HEK293 (cell line): Measurements from ENCODE around the gene RITA1.

ENCODE experiments used
- CTCF ChIA-PET: fragments of 350-600 bp; formaldehyde crosslinking; extraction: SDS; loops from one replicate; lab custom pipeline; 2021; ENCODE audit warnings: antibody characterized with exemption; lab: Yijun Ruan, JAX
- POLR2A ChIA-PET: fragments of 300-600 bp; formaldehyde crosslinking; extraction: SDS; loops from one replicate; lab custom pipeline; 2020; ENCODE audit warnings: antibody characterized with exemption, inconsistent platforms; lab: Yijun Ruan, JAX
- H3K27ac ChIP-seq: fragments of 200-500 bp; sonication (Bioruptor generic); 2 replicates; pipeline ENCODE4 v1.5.1; 2014; ENCODE audit warnings: low read depth, low read length, control low read depth, inconsistent platforms; ENCODE audit errors: extremely low read depth
- H3K36me3 ChIP-seq, 2 experiments: fragments of 200-500 bp in 1 of 2; sonication (Bioruptor generic) in 1 of 2; 1 replicate in 1 of 2; 2 replicates in 1 of 2; pipeline ENCODE4 v1.5.1; 2014 to 2017; ENCODE audit warnings: inconsistent platforms in 2 of 2, low read length in 2 of 2; ENCODE audit not compliant: control insufficient read depth in 2 of 2, insufficient read depth in 1 of 2
- H3K4me1 ChIP-seq: fragments of 200-500 bp; sonication (Bioruptor generic); 2 replicates; pipeline ENCODE4 v1.5.1; 2014; ENCODE audit warnings: mild to moderate bottlenecking, low read length, inconsistent platforms; ENCODE audit not compliant: control insufficient read depth, insufficient read depth
- H3K4me3 ChIP-seq: 2 replicates; pipeline ENCODE4 v1.5.1; 2011; ENCODE audit warnings: low read depth, mild to moderate bottlenecking, control low read depth, low read length, moderate library complexity
- H3K9me3 ChIP-seq: fragments of 200-500 bp; sonication (Bioruptor generic); 2 replicates; pipeline ENCODE4 v1.5.1; 2014; ENCODE audit warnings: low read depth, low read length, inconsistent platforms; ENCODE audit not compliant: control insufficient read depth, insufficient read depth
- AEBP2 ChIP-seq: fragments of 450-650 bp; formaldehyde crosslinking; IDR thresholded peaks from 2 replicates; pipeline ENCODE4 v1.5.1; 2016; ENCODE audit warnings: missing biosample characterization, missing genetic modification characterization, borderline replicate concordance
- ATF2 ChIP-seq: fragments of 450-650 bp; formaldehyde crosslinking; IDR thresholded peaks from 2 replicates; pipeline ENCODE4 v1.5.1; 2016; ENCODE audit warnings: missing biosample characterization, missing genetic modification characterization, low read depth
- HOXC10 ChIP-seq: sonication (generic); formaldehyde crosslinking; IDR thresholded peaks from 2 replicates; pipeline ENCODE4 v1.8.1; 2023; ENCODE audit warnings: mild to moderate bottlenecking, missing genetic modification reagents
- PRDM1 ChIP-seq: fragments of 450-650 bp; formaldehyde crosslinking; IDR thresholded peaks from 2 replicates; pipeline ENCODE4; 2016; ENCODE audit warnings: missing biosample characterization, missing genetic modification characterization
- PRDM10 ChIP-seq: fragments of 450-650 bp; formaldehyde crosslinking; IDR thresholded peaks from 2 replicates; pipeline ENCODE4 v1.5.1; 2016; ENCODE audit warnings: missing biosample characterization, missing genetic modification characterization
- SP2 ChIP-seq: fragments of 450-650 bp; formaldehyde crosslinking; IDR thresholded peaks from 2 replicates; pipeline ENCODE4 v1.5.1; 2016; ENCODE audit warnings: missing biosample characterization, missing genetic modification characterization
- WT1 ChIP-seq: fragments of 450-650 bp; formaldehyde crosslinking; IDR thresholded peaks from 2 replicates; pipeline ENCODE4 v1.5.1; 2016; ENCODE audit warnings: missing biosample characterization, missing genetic modification characterization
- ZFP3 ChIP-seq: fragments of 450-650 bp; formaldehyde crosslinking; IDR thresholded peaks from 2 replicates; pipeline ENCODE4 v1.5.1; 2016; ENCODE audit warnings: low read depth, missing biosample characterization, missing genetic modification characterization
- ZNF114 ChIP-seq: fragments of 450-650 bp; formaldehyde crosslinking; IDR thresholded peaks from 2 replicates; pipeline ENCODE4 v1.5.0; 2017; ENCODE audit warnings: missing biosample characterization, missing genetic modification characterization
- ZNF140 ChIP-seq: fragments of 450-650 bp; formaldehyde crosslinking; IDR thresholded peaks from 2 replicates; pipeline ENCODE4 v1.5.1; 2016; ENCODE audit warnings: missing biosample characterization, missing genetic modification characterization
- ZNF24 ChIP-seq: fragments of 450-650 bp; formaldehyde crosslinking; IDR thresholded peaks from 2 replicates; pipeline ENCODE4 v1.5.1; 2016; ENCODE audit warnings: missing biosample characterization, missing genetic modification characterization
- ZNF266 ChIP-seq: fragments of 450-650 bp; formaldehyde crosslinking; IDR thresholded peaks from 2 replicates; pipeline ENCODE4 v1.5.1; 2016; ENCODE audit warnings: missing biosample characterization, missing genetic modification characterization, low read depth
- ZNF280D ChIP-seq: fragments of 450-650 bp; formaldehyde crosslinking; IDR thresholded peaks from 2 replicates; pipeline ENCODE4 v1.5.1; 2016; ENCODE audit warnings: missing biosample characterization, missing genetic modification characterization
- ZNF335 ChIP-seq: fragments of 450-650 bp; formaldehyde crosslinking; conservative IDR thresholded peaks from 2 replicates; pipeline ENCODE4 v1.5.1; 2016; ENCODE audit warnings: missing biosample characterization, missing genetic modification characterization
- ZNF398 ChIP-seq: fragments of 450-650 bp; formaldehyde crosslinking; IDR thresholded peaks from 2 replicates; pipeline ENCODE4 v1.5.1; 2017; ENCODE audit warnings: missing biosample characterization, missing genetic modification characterization
- ZNF404 ChIP-seq: fragments of 450-650 bp; formaldehyde crosslinking; IDR thresholded peaks from 2 replicates; pipeline ENCODE4 v1.5.1; 2017; ENCODE audit warnings: missing biosample characterization, missing genetic modification characterization
- ZNF514 ChIP-seq: fragments of 450-650 bp; formaldehyde crosslinking; IDR thresholded peaks from 2 replicates; pipeline ENCODE4 v1.5.1; 2016; ENCODE audit warnings: missing biosample characterization, missing genetic modification characterization
- ZNF529 ChIP-seq: fragments of 450-650 bp; formaldehyde crosslinking; IDR thresholded peaks from 2 replicates; pipeline ENCODE4 v1.5.1; 2017; ENCODE audit warnings: missing genetic modification characterization, missing biosample characterization; ENCODE audit not compliant: insufficient replicate concordance
- ZNF544 ChIP-seq: fragments of 450-650 bp; formaldehyde crosslinking; IDR thresholded peaks from 2 replicates; pipeline ENCODE4 v1.5.0; 2017; ENCODE audit warnings: missing biosample characterization, missing genetic modification characterization
- ZNF558 ChIP-seq: fragments of 450-650 bp; formaldehyde crosslinking; IDR thresholded peaks from 2 replicates; pipeline ENCODE4 v1.5.1; 2016; ENCODE audit warnings: missing biosample characterization, missing genetic modification characterization
- ZNF610 ChIP-seq: fragments of 450-650 bp; formaldehyde crosslinking; IDR thresholded peaks from 2 replicates; pipeline ENCODE4 v1.5.1; 2016; ENCODE audit warnings: missing biosample characterization, missing genetic modification characterization, borderline replicate concordance
- ZNF654 ChIP-seq: fragments of 450-650 bp; formaldehyde crosslinking; IDR thresholded peaks from 2 replicates; pipeline ENCODE4 v1.5.1; 2016; ENCODE audit warnings: low read depth, missing biosample characterization, missing genetic modification characterization
- ZNF707 ChIP-seq: fragments of 450-650 bp; formaldehyde crosslinking; IDR thresholded peaks from 2 replicates; pipeline ENCODE4 v1.5.1; 2016; ENCODE audit warnings: missing biosample characterization, missing genetic modification characterization
- ZNF830 ChIP-seq: fragments of 450-650 bp; IDR thresholded peaks from 2 replicates; pipeline ENCODE4 v1.5.0; 2018; ENCODE audit warnings: missing biosample characterization, missing genetic modification characterization, low read depth, mild to moderate bottlenecking, moderate library complexity

The RITA1 gene

GRCh38 chr12:113180333-113180732 is 5.2 kb upstream of the RITA1 start:
- TF ChIP-seq ZNF558 (tag by site-specific recombination) (no peak), PRDM1 (tag by site-specific recombination) (no peak), ZNF610 (tag by site-specific recombination) (no peak), ZNF404 (tag by site-specific recombination) (no peak), ZNF114 (tag by site-specific recombination) (no peak), ZNF335 (tag by site-specific recombination) (no peak), ZNF707 (no peak), ZNF654 (tag by site-specific recombination) (no peak), WT1 (tag by site-specific recombination) (no peak), ZNF140 (tag by site-specific recombination) (no peak), ZNF280D (no peak), ZNF529 (tag by site-specific recombination) (no peak)
- no peak overlapping the region for H3K4me3 ChIP-seq
- peaks cover 37 to 65% of the 10 kb centered on the region in 2 experiments for H3K36me3 ChIP-seq
- H3K9me3 ChIP-seq = no peaks in the 10 kb centered on the region
- CTCF ChIA-PET = interaction anchor here (0.6 to 1.0 kb wide), 3 partner anchors 174 to 260 kb away, joined by 3 to 6 read pairs (median 3); no protein-coding TSS in a partner anchor
- H3K27ac ChIP-seq = no peak overlapping the region
- POLR2A ChIA-PET = no interaction called here
- no peaks in the 10 kb centered on the region; the same call in 1 of the 2 replicates for H3K4me1 ChIP-seq

GRCh38 chr12:113181975-113182374 is 3.5 kb upstream of the RITA1 start:
- POLR2A ChIA-PET = no interaction called here
- Histone ChIP-seq H3K36me3 (peaks cover 27 to 62% of the 10 kb centered on the region in 2 experiments), H3K4me3 (no peak overlapping the region), H3K27ac (no peak overlapping the region), H3K4me1 (peaks cover 3% of the 10 kb centered on the region; the same call in 1 of the 2 replicates), H3K9me3 (no peaks in the 10 kb centered on the region)
- CTCF ChIA-PET = no interaction called here
- TF ChIP-seq PRDM10 (tag by site-specific recombination) (no peak), ATF2 (tag by site-specific recombination) (no peak), HOXC10 (CRISPR knock-in tag) (no peak), ZNF24 (tag by site-specific recombination) (no peak), ZNF266 (no peak), ZNF514 (no peak), ZNF398 (no peak), AEBP2 (no peak), ZNF544 (no peak), ZFP3 (tag by site-specific recombination) (no peak), ZNF830 (no peak), SP2 (no peak)
